Measurements from ENCODE around the gene SERTAD1.

- no peak for TF ChIP-seq POLR2A (IDR thresholded peaks at IDR 0.05)
- TF ChIP-seq CTCF (IDR thresholded peaks at IDR 0.05): no peak
Measured at GRCh38 chr19:40450664-40451063, 24.9 kb upstream of the SERTAD1 start.

All from lower leg skin (tissue), 3 donors.